GM12891 (cell line): ENCODE data around the gene BAIAP3.

Experiments
- PAX5 ChIP-seq: IDR thresholded peaks from 2 replicates; pipeline ENCODE4 v1.6.1; 2011; ENCODE audit warnings: low read length, moderate library complexity, mild to moderate bottlenecking; ENCODE audit not compliant: insufficient read depth, severe bottlenecking
- POLR2A ChIP-seq: IDR thresholded peaks from 2 replicates; pipeline ENCODE4 v1.6.1; 2011; ENCODE audit warnings: low read depth, low read length, control low read depth
- POLR2AphosphoS5 ChIP-seq: IDR thresholded peaks from 2 replicates; pipeline ENCODE4 v1.6.1; 2011; ENCODE audit warnings: low read depth, low read length, control low read depth
- SPI1 ChIP-seq: IDR thresholded peaks from 2 replicates; pipeline ENCODE4 v1.6.1; 2011; ENCODE audit warnings: low read depth, low read length, control low read depth
- TAF1 ChIP-seq: IDR thresholded peaks from 2 replicates; pipeline ENCODE4 v1.6.1; 2011; ENCODE audit warnings: low read depth, low read length, control low read depth

DNA sequence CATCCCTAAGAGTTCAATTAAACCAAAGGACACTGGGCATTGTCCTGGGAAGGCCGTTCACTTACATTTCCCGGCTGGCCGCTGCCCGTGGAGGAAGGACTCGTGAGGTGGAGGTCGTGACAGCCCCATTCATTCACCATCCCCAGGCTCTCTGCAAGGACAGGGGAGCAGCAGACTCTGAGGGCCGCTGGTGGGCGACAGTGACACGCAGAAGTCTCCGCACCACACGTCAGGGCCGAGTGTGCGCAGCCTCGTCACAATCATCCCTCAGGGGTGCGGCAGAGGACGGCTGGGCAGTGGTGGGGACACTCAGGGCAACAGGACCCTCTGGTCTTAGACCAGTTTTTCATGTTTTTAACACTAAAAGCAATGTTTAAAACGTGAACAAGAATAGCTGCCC lies 59.4 kb downstream of the BAIAP3 start:
- TF ChIP-seq POLR2A (no peak), POLR2AphosphoS5 (no peak), TAF1 (no peak), SPI1 (no peak), PAX5 (no peak)
